ENCODE measurements around the gene TCERG1L. TPM values are rescaled to one million over a fixed set of nuclear protein-coding genes. Genes with fewer than 3 reads are reported as not detected.

TCERG1L gene
- total RNA-seq, 2 donors from 2014 or later: not detected

DNA sequence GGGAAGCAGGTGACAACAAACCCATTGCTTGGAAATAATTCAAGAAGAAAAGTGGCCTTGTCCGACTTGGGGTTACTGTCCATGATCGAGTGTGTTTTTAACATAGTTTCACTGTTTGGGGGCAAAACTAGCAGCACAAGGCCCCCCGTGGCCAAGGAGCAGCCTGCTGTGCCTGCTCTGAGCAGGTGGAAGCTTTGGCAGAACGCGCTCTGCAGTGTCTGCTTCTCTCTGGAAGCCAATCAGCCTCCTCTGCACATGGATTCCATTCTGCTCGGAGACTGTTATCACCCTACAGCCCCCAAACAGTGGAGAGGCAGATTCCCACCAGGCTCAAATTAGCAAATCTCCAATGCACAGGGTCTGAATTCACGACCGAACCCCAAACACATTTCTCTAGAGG lies 7.3 kb upstream of the TCERG1L start:
- no peak for ATAC-seq
- intact Hi-C loops (cut with DNase I, micrococcal nuclease): no loop called here
- no peak for DNase-seq

- intact Hi-C loops (cut with DNase I, micrococcal nuclease): no loop called here
- no peak for ATAC-seq
These were observed 6.8 kb upstream of the TCERG1L start for GRCh38 chr10:131318291-131318690.

GRCh38 chr10:131316321-131317075 lies 5.0 kb upstream of the TCERG1L start:
- ATAC-seq: no peak
- intact Hi-C loops (cut with DNase I, micrococcal nuclease): no loop called here
- DNase-seq: no peak

More at GRCh38 chr10:131318291-131318690, 6.8 kb upstream of the TCERG1L start:
- DNase-seq: no peak

DNA sequence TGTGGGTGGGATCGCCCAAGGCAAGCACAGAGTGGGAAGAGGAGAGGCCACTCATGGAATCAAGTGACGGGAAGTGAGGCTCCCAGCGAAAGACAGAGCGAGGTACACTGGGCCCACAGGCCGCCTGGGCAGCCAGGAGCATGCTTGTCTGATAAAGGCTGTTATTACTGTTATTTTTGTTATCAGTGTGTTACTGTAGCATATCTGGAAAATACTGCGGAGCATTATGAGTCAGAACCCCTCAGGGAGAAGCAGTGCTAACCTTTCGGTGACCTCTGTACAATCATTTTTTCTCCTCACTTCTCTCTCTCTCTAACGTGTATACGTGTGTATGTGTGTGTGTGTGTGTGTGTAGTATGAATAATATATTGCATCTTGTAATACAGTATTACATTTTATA lies 3.8 kb upstream of the TCERG1L start:
- no peak for DNase-seq
- intact Hi-C loops (cut with DNase I, micrococcal nuclease): no loop called here
- ATAC-seq: no peak

DNA sequence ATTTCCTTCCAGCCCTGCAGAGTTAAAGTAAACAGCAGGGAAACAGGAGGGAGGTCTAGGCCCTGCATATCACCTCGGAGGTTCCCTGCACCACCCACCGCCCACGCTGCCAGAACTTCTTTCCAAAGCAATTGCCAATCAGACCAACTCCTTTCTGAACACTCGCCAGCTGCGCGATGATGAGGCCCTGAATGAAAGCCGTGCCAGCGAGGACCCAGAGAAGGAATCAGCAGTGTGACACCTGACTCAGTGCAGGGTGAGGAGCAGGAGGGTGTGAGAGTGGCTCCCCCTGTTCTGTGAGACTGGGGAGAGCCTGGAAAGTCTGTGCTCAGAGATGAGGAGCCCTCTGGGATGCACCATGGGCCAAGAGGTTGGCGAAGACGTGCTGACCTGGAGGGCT lies 3.3 kb upstream of the TCERG1L start:
- DNase-seq: no peak
- ATAC-seq: no peak
- intact Hi-C loops (cut with DNase I, micrococcal nuclease): no loop called here

GRCh38 chr10:131314148-131314547 lies 2.6 kb upstream of the TCERG1L start:
- ATAC-seq: no peak
- intact Hi-C loops (cut with DNase I, micrococcal nuclease): no loop called here
- no peak for DNase-seq

DNA sequence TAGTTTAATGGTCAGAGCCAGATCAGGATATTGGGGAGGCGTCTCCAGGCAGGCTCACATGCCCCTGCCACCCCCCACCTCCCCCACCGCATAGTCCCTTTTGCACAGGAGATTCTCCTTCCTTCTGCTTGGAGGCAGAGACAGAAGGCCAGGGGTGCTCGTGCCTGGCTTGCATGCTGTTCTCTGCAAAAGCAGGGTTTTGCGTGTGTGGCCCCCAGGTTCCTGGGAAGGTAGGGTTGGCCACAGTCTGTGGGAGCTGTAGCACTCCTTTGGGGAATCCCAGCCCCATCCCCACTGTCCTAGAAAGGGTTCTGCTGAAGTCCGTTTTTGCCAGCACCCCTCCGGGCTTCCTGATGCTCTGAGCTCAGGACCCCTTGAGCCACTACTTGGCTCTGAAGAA lies 1.9 kb upstream of the TCERG1L start:
- DNase-seq (no peak), ATAC-seq (no peak)
- intact Hi-C loops (cut with DNase I, micrococcal nuclease): no loop called here

GRCh38 chr10:131312478-131312836 lies 936 bp upstream of the TCERG1L start:
- ATAC-seq (no peak), DNase-seq (no peak)
- intact Hi-C loops (cut with DNase I, micrococcal nuclease): no loop called here

- ATAC-seq (no peak), DNase-seq (no peak)
- intact Hi-C loops (cut with DNase I, micrococcal nuclease): no loop called here
These were observed 190 bp downstream of the TCERG1L start for GRCh38 chr10:131311402-131311660.

- ATAC-seq: no peak
- intact Hi-C loops (cut with DNase I, micrococcal nuclease): no loop called here
- no peak for DNase-seq
These were observed 745 bp downstream of the TCERG1L start for GRCh38 chr10:131310551-131311401.

- intact Hi-C loops (cut with DNase I, micrococcal nuclease): no loop called here
- ATAC-seq: no peak
- DNase-seq: no peak
These were observed 1.4 kb downstream of the TCERG1L start for GRCh38 chr10:131310142-131310541.

- ATAC-seq: no peak
- DNase-seq: no peak
- intact Hi-C loops (cut with DNase I, micrococcal nuclease): no loop called here
These were observed 11.0 kb downstream of the TCERG1L start for GRCh38 chr10:131300508-131300907.

- DNase-seq (no peak), ATAC-seq (no peak)
- intact Hi-C loops (cut with DNase I, micrococcal nuclease): no loop called here
These were observed 20.7 kb downstream of the TCERG1L start for GRCh38 chr10:131290781-131291180.

- intact Hi-C loops (cut with DNase I, micrococcal nuclease): no loop called here
- no peak for ATAC-seq
These were observed 22.9 kb downstream of the TCERG1L start for GRCh38 chr10:131288648-131289047.

GRCh38 chr10:131282961-131283360 lies 28.6 kb downstream of the TCERG1L start:
- DNase-seq: no peak
- intact Hi-C loops (cut with DNase I, micrococcal nuclease): no loop called here
- ATAC-seq: no peak

More at GRCh38 chr10:131288648-131289047, 22.9 kb downstream of the TCERG1L start:
- no peak for DNase-seq

DNA sequence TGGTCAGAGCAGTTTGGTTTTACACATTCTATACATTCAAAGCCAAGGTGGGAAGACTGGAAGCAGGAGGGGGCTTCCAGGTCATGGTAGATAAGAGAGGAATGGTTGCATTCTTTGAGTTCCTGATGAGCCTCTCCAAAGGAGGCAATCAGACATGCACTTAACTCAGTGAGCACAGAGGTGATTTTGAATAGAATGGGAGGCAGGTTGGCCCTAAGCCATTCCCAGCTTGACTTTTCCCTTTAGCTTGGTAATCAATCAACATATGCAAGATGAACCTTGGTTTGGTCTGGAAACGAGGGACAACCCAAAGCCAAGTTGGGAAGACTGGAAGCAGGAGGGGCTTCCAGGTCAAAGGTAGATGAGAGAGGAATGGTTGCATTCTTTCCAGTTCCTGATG lies 31.4 kb downstream of the TCERG1L start:
- DNase-seq (no peak), ATAC-seq (no peak)
- intact Hi-C loops (cut with DNase I, micrococcal nuclease): no loop called here

DNA sequence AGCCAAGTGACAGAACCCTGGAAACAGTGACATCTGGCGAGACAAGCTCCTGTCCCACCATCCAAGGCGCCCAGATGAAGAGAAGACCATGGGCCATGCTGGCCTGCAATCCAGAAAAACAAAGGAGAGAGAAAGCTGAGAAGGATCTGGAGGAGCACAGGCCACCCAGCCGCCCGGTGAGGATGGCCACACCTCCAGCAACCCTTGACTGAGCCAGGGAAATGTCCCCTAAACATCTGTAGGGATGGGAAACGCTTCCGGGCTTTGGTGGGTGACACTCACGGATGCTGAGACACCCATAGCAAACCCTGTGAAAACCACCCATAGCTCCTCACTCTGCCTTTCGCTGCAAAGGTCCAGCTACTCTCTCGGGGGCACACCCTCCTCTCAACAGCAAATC lies 32.0 kb downstream of the TCERG1L start:
- intact Hi-C loops (cut with DNase I, micrococcal nuclease): no loop called here
- DNase-seq (no peak), ATAC-seq (no peak)

DNA sequence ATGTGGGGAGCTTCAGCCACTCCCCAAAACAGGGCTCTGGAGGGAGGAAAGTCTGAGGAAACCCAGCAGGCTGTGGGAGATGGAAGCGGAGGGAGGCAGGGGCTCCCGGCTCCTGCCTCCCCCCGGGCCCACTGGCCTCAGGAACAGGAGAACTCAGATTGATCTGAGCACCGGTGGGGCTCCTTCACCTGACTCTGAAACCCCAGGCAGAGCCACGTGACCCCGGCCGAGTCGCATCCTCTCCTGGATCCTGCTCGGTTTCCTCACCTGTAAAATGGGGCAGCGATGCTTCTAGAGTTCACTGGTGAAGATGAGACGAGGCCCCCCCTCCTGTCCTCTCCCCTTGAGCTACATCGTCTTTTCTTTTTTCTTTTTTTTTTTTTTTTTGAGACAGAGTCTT lies 33.6 kb downstream of the TCERG1L start:
- DNase-seq (no peak), ATAC-seq (no peak)
- intact Hi-C loops (cut with DNase I, micrococcal nuclease): no loop called here

- intact Hi-C loops (cut with DNase I, micrococcal nuclease): no loop called here
- ATAC-seq (no peak), DNase-seq (no peak)
These were observed 34.2 kb downstream of the TCERG1L start for GRCh38 chr10:131277278-131277677.

- intact Hi-C loops (cut with DNase I, micrococcal nuclease): no loop called here
- DNase-seq: no peak
- no peak for ATAC-seq
These were observed 35.8 kb downstream of the TCERG1L start for GRCh38 chr10:131275691-131276090.

DNA sequence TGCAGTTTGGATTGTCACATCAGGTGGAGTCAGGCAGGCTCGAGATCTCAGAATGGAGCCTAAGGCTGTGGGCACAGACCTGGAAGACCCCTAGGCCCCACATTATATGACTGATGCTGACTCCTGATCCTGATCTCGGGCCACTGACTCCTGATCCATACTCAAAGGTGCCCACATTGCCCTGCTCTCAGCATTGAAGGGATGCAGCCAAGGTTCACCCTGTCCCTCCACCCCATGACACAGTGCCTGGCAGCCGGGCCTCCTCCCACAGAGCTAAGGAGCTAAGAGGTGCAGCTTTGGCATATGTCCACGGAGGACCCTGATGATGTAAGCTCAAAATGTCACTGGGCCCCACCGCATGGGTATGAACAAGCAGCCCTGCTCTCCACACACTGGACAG lies 36.6 kb downstream of the TCERG1L start:
- intact Hi-C loops (cut with DNase I, micrococcal nuclease): no loop called here
- no peak for DNase-seq

More for the DNA sequence above, 36.6 kb downstream of the TCERG1L start:
- ATAC-seq: no peak

Data from left colon (tissue), 2 donors.